NB4 (cell line): Measurements from ENCODE around the gene LGR5.

ENCODE experiments used
- DNase-seq: peaks from one replicate; pipeline ENCODE4 v3.0.0; 2010; ENCODE audit warnings: low read depth
- H3K4me3 ChIP-seq: one replicate; pipeline ENCODE4 v1.5.1; 2011; ENCODE audit warnings: mild to moderate bottlenecking, low read depth, low read length, moderate library complexity
- MYC ChIP-seq: IDR thresholded peaks from 2 replicates; pipeline ENCODE4 v1.6.1; 2011; ENCODE audit warnings: low read depth, low read length
- POLR2A ChIP-seq: IDR thresholded peaks from 2 replicates; pipeline ENCODE4 v1.6.1; 2011; ENCODE audit warnings: mild to moderate bottlenecking; ENCODE audit not compliant: insufficient read length; ENCODE audit errors: extremely low read depth
- TF ChIP-seq, protein P1 (sequence below): IDR thresholded peaks from one replicate; pipeline ENCODE4 v1.5.1; 2012; ENCODE audit warnings: low read depth, low read length
- TF ChIP-seq, protein P2 (sequence below): IDR thresholded peaks from 2 replicates; pipeline ENCODE4 v1.6.1; 2011; ENCODE audit warnings: low read depth, low read length

Gene LGR5

DNA sequence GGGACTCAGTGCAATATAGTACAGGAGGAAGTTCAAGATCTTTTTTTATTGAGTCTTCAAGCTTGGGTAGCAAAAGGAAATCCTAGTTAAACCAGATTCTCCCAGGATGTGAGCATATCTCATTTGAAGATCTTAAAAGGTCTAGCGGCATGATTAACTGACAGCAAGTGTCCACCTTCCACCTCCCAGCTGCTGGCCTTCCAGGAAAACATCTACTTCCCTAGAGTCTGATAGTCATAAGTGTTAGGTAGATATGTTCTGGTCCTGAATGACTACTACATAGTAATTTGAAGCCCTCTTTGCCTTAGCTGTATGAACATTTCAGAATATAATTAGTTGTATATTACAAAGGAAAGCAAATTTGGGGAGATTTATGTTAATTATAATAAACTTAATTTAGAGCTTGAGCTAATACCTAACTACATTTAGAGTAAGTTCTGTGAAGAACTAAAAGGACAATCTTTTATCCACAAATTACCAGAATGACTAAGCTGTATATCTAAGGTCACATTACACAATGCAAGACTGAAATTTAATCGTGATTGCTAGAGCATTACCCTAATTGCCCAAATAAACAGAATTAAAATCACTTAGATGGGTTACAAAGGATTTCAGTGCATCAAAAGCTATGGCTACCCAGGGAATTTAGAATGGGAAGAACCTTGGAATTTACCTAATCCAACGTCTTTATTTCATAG is 9.9 kb downstream of the LGR5 start:
- TF ChIP-seq POLR2A (no peak), MYC (no peak)
- TF ChIP-seq, protein P1, sequence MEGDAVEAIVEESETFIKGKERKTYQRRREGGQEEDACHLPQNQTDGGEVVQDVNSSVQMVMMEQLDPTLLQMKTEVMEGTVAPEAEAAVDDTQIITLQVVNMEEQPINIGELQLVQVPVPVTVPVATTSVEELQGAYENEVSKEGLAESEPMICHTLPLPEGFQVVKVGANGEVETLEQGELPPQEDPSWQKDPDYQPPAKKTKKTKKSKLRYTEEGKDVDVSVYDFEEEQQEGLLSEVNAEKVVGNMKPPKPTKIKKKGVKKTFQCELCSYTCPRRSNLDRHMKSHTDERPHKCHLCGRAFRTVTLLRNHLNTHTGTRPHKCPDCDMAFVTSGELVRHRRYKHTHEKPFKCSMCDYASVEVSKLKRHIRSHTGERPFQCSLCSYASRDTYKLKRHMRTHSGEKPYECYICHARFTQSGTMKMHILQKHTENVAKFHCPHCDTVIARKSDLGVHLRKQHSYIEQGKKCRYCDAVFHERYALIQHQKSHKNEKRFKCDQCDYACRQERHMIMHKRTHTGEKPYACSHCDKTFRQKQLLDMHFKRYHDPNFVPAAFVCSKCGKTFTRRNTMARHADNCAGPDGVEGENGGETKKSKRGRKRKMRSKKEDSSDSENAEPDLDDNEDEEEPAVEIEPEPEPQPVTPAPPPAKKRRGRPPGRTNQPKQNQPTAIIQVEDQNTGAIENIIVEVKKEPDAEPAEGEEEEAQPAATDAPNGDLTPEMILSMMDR, result no peak
- TF ChIP-seq, protein P2, sequence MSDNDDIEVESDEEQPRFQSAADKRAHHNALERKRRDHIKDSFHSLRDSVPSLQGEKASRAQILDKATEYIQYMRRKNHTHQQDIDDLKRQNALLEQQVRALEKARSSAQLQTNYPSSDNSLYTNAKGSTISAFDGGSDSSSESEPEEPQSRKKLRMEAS, result no peak
- H3K4me3 ChIP-seq, result no peak overlapping the region
- no peak for DNase-seq

DNA sequence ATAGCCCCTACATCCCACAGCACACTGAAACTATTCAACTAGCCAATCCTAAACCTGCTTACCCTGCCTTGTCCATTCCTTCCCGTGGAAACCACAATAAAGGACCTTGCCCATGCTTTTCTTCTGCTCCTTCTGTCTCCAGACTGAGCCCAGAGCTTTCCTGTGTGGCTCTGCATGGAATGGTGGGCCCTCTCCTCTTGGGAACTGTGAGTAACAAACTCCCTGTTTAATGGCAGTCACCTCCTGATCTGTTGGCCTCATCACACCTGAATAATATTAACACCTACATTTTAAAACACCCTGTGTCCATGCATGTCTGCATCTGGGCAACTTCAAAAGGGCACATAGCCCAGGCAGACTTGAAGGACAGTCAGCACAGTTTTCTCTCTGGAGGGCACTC is 12.4 kb downstream of the LGR5 start:
- no peak for TF ChIP-seq POLR2A
- TF ChIP-seq, protein P2, result no peak
- TF ChIP-seq, protein P1, result no peak
- H3K4me3 ChIP-seq, result no peak overlapping the region
- DNase-seq, result no peak

DNA sequence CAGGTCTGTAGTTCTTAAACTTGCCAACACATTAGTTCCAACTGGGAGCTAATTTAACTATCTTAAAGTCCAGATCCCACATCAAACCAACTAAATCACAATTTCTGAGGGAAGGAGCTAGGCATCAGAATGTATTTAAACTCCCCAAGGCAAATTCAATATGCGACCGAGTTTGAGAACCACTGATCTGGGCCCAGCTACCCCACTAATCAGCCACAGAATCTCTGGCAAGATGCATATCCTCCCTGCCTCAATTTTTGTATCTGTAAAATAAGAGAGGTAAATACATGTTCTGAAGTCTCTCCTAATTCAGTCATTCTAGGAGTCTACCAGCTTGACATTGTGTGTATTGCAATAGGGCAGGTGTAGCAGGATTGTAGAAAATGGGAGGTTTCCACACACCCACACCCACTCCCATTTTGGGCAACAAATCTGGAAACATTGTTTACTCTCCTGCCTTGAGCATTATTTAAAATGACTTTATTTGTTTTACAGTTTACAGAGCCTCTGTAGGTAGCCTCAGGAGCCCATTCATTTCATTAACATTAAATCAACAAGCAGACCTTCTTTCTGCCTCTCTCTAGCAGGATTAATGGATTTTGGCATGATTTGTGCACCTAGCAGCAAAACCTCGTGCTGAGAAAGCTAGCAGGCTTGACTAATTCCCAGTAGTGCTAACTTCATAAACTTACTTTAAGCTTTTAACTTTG is 15.6 kb downstream of the LGR5 start:
- no peak overlapping the region for H3K4me3 ChIP-seq
- TF ChIP-seq, protein P1, result no peak
- TF ChIP-seq POLR2A (no peak), MYC (no peak)
- TF ChIP-seq, protein P2, result no peak
- no peak for DNase-seq

DNA sequence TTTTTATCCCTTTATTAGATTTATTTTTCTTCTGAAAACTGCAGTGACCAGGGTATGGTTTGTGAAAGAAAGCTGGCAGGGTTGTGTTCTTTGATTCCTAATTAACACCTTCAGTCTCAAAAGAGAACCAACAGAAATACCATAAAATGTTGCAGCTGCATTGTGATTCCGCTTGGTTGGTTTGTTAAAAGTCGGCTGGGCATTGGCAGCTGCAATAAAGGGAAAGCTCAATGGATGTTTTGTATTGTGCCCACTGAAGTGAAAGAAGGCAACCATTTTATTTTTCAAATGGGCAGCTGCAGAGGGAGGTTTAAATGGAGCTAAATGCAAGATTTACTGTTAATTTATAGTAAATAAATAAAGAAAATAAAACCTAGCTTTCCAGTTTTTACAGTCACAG is 16.7 kb downstream of the LGR5 start:
- no peak for DNase-seq
- TF ChIP-seq, protein P2, result no peak
- TF ChIP-seq, protein P1, result no peak
- TF ChIP-seq MYC (no peak), POLR2A (no peak)
- no peak overlapping the region for H3K4me3 ChIP-seq

DNA sequence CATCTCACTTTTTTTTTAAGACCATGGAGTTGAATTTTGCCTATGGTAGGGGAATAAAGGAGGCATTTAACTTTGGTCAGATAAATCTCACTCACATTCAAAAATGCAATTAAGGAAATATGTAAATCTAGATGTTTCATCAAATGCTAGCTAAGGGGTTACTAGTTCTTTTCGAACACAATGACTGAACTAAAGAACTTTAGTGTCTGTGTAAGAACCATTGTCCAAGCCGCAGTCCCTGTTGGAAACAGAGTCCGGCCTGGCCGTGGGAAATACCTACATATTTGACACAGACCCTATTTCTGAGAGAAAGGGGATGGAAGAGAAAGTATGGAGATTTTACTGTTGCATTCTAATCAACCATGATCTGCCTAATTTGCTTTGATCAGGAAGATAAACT is 17.4 kb downstream of the LGR5 start:
- H3K4me3 ChIP-seq, result no peak overlapping the region
- TF ChIP-seq, protein P1, result no peak
- TF ChIP-seq MYC (no peak), POLR2A (no peak)
- no peak for DNase-seq
